SK-N-SH (cell line): Measurements from ENCODE around the gene PHF1. TPM values are rescaled to one million over a fixed set of nuclear protein-coding genes. Genes with fewer than 3 reads are reported as not detected.

ENCODE experiments used
- CTCF ChIA-PET: fragments of 300-600, 350-600 bp; formaldehyde crosslinking; extraction: SDS; loops from one replicate; lab custom pipeline; 2021; lab: Yijun Ruan, JAX
- POLR2A ChIA-PET: fragments of 350-600 bp; sonication (Branson Sonifier 250); formaldehyde crosslinking; extraction: SDS; loops from one replicate; lab custom pipeline; 2020; ENCODE audit warnings: antibody characterized with exemption, inconsistent platforms; lab: Yijun Ruan, JAX
- DNase-seq: peaks from one replicate; pipeline ENCODE4 v3.0.0; 2012
- H2AFZ ChIP-seq: fragments of 200-600 bp; sonication (generic); 2 replicates; pipeline ENCODE4 v1.8.1; 2016; ENCODE audit warnings: antibody characterized with exemption, mild to moderate bottlenecking, low read depth
- H3F3A ChIP-seq: fragments of 200-600 bp; sonication (generic); replicated peaks from 2 replicates; pipeline ENCODE3; 2016; ENCODE audit warnings: antibody characterized with exemption, mild to moderate bottlenecking; ENCODE audit not compliant: insufficient read depth
- H3K27ac ChIP-seq, 2 experiments: fragments of 200-500 bp in 1 of 2; fragments of 200-600 bp in 1 of 2; sonication (Bioruptor generic) in 1 of 2; sonication (generic), shearing (Covaris generic) in 1 of 2; 2 replicates each; pipeline versions ENCODE4 v1.5.1 to v1.6.1; 2014 to 2016; ENCODE audit warnings: low read depth in 2 of 2, inconsistent platforms in 1 of 2, low read length in 1 of 2, mild to moderate bottlenecking in 1 of 2, mixed read lengths in 1 of 2
- H3K27me3 ChIP-seq: fragments of 200-600 bp; sonication (generic), shearing (Covaris generic); 2 replicates; pipeline ENCODE4 v1.6.1; 2016; ENCODE audit warnings: mixed run types; ENCODE audit not compliant: insufficient read depth
- H3K36me3 ChIP-seq, 2 experiments: fragments of 200-500 bp in 1 of 2; fragments of 200-600 bp in 1 of 2; sonication (Bioruptor generic) in 1 of 2; sonication (generic) in 1 of 2; replicated peaks in 1 of 2; 2 replicates each; pipeline versions ENCODE3 to v1.5.1; 2014 to 2016; ENCODE audit warnings: low read length in 1 of 2, mild to moderate bottlenecking in 1 of 2; ENCODE audit not compliant: insufficient read depth in 2 of 2, control insufficient read depth in 1 of 2
- H3K4me1 ChIP-seq, 2 experiments: fragments of 200-500 bp in 1 of 2; fragments of 200-600 bp in 1 of 2; sonication (Bioruptor generic) in 1 of 2; sonication (generic), shearing (Covaris generic) in 1 of 2; 2 replicates each; pipeline versions ENCODE4 v1.5.1 to v1.6.1; 2014 to 2016; ENCODE audit warnings: low read depth in 1 of 2, low read length in 1 of 2, mixed run types in 1 of 2; ENCODE audit not compliant: insufficient read depth in 2 of 2, control insufficient read depth in 1 of 2
- H3K4me2 ChIP-seq: fragments of 200-600 bp; sonication (generic), shearing (Covaris generic); 2 replicates; pipeline ENCODE4 v1.6.1; 2017; ENCODE audit warnings: mixed run types
- H3K4me3 ChIP-seq, 2 experiments: fragments of 200-500 bp in 1 of 2; fragments of 200-600 bp in 1 of 2; sonication (Bioruptor generic) in 1 of 2; sonication (generic), shearing (Covaris generic) in 1 of 2; 2 replicates each; pipeline versions ENCODE4 v1.5.1 to v1.8.1; 2014 to 2016; ENCODE audit warnings: low read depth in 2 of 2, inconsistent platforms in 1 of 2, low read length in 1 of 2, mild to moderate bottlenecking in 1 of 2, mixed read lengths in 1 of 2, moderate library complexity in 1 of 2
- H3K79me2 ChIP-seq: fragments of 200-600 bp; sonication (generic); 2 replicates; pipeline ENCODE4 v1.8.1; 2017; ENCODE audit warnings: mild to moderate bottlenecking; ENCODE audit not compliant: insufficient read depth
- H3K9ac ChIP-seq: fragments of 200-600 bp; sonication (generic); 2 replicates; pipeline ENCODE4 v1.6.1; 2017; ENCODE audit warnings: mixed run types
- H3K9me2 ChIP-seq: fragments of 200-600 bp; sonication (generic); 2 replicates; pipeline ENCODE4 v1.6.1; 2017; ENCODE audit warnings: mixed run types
- H3K9me3 ChIP-seq: fragments of 200-600 bp; sonication (generic); 2 replicates; pipeline ENCODE4 v1.6.1; 2017; ENCODE audit warnings: mixed run types, mild to moderate bottlenecking, moderate library complexity
- H4K20me1 ChIP-seq: fragments of 200-600 bp; sonication (generic); 2 replicates; pipeline ENCODE4 v1.6.1; 2017; ENCODE audit warnings: mild to moderate bottlenecking, mixed run types; ENCODE audit not compliant: insufficient read depth
- ELF1 ChIP-seq: IDR thresholded peaks from 2 replicates; pipeline ENCODE4 v1.4.0; 2012
- EZH2phosphoT487 ChIP-seq: fragments of 200-600 bp; sonication (generic); IDR thresholded peaks from 2 replicates; pipeline ENCODE4 v1.6.1; 2017; ENCODE audit warnings: low read depth, mixed run types, mild to moderate bottlenecking, antibody characterized with exemption, moderate library complexity, borderline replicate concordance
- FOSL2 ChIP-seq: IDR thresholded peaks from 2 replicates; pipeline ENCODE4 v1.4.0; 2012; ENCODE audit warnings: low read depth, mild to moderate bottlenecking, moderate library complexity, borderline replicate concordance
- FOXM1 ChIP-seq: IDR thresholded peaks from 2 replicates; pipeline ENCODE4 v1.4.0; 2012; ENCODE audit warnings: low read depth, mild to moderate bottlenecking
- GABPA ChIP-seq: IDR thresholded peaks from 2 replicates; pipeline ENCODE4 v1.4.0; 2012; ENCODE audit warnings: low read depth, mild to moderate bottlenecking
- JUND ChIP-seq: IDR thresholded peaks from 2 replicates; pipeline ENCODE4 v1.4.0; 2012
- MAX ChIP-seq: IDR thresholded peaks from 2 replicates; pipeline ENCODE4 v1.4.0; 2012; ENCODE audit warnings: low read depth
- MEF2A ChIP-seq: IDR thresholded peaks from 2 replicates; pipeline ENCODE4 v1.4.0; 2012; ENCODE audit warnings: low read depth, borderline replicate concordance
- NRF1 ChIP-seq: IDR thresholded peaks from 2 replicates; pipeline ENCODE4 v1.6.1; 2012; ENCODE audit warnings: low read depth, mild to moderate bottlenecking, low read length
- POLR2AphosphoS5 ChIP-seq: IDR thresholded peaks from 2 replicates; pipeline ENCODE4 v1.6.1; 2012; ENCODE audit warnings: low read depth, low read length
- REST ChIP-seq: IDR thresholded peaks from 2 replicates; pipeline ENCODE4 v1.6.1; 2012; ENCODE audit warnings: mild to moderate bottlenecking, low read depth, low read length, moderate library complexity
- RFX5 ChIP-seq: IDR thresholded peaks from 2 replicates; pipeline ENCODE4 v1.6.1; 2012; ENCODE audit warnings: mild to moderate bottlenecking, improper control_type of control experiment, low read length
- SMC3 ChIP-seq: IDR thresholded peaks from 2 replicates; pipeline ENCODE4 v1.6.1; 2012; ENCODE audit warnings: low read depth, low read length, improper control_type of control experiment
- TEAD4 ChIP-seq: IDR thresholded peaks from 2 replicates; pipeline ENCODE4 v1.4.0; 2012; ENCODE audit warnings: mild to moderate bottlenecking, borderline replicate concordance; ENCODE audit not compliant: insufficient read depth
- USF2 ChIP-seq: fragments of 150-350 bp; IDR thresholded peaks from 2 replicates; pipeline ENCODE4 v1.6.1; 2017; ENCODE audit warnings: antibody characterized with exemption, low read length, low read depth, borderline replicate concordance
- YY1 ChIP-seq: IDR thresholded peaks from 2 replicates; pipeline ENCODE4 v1.4.0; 2012; ENCODE audit warnings: low read depth, mild to moderate bottlenecking
- WGBS: methylation state at CpG from one replicate; pipeline ENCODE4 v1.1.6; 2017; ENCODE audit warnings: low lambda C conversion rate; 5-methylcytosine and 5-hydroxymethylcytosine counted together
- polyA plus RNA-seq, 3 experiments: library from polyadenylated mRNA; depleted of rRNA; stranded (reverse); fragments of >200 nt; gene quantifications; 2 replicates each; pipeline ENCODE4 v1.2.3, GENCODE V29; 2012

The PHF1 gene
- polyA plus RNA-seq, 1 of the 3 experiments (the other 2 are of a cell fraction), result 48.7 TPM

- TF ChIP-seq POLR2AphosphoS5 (no peak), FOXM1 (no peak), ELF1 (no peak), MEF2A (no peak)
- H3K27ac ChIP-seq, result no peak overlapping the region
- DNase-seq, result peak; percentile 15
- ChIA-PET CTCF (no interaction called here), POLR2A (no interaction called here)
- H3F3A ChIP-seq, result peaks cover 13% of the 10 kb centered on the region
- peaks cover 27% of the 10 kb centered on the region; the same call in 1 of the 2 replicates for H3K79me2 ChIP-seq
- no peaks in the 10 kb centered on the region for H3K27me3 ChIP-seq
- H3K9ac ChIP-seq, result no peak overlapping the region
- no peaks in the 10 kb centered on the region for H3K9me2 ChIP-seq
- H3K4me3 ChIP-seq, result no peak overlapping the region
- H3K9me3 ChIP-seq, result no peaks in the 10 kb centered on the region
- no peak overlapping the region for H3K4me2 ChIP-seq
- peaks cover 11 to 17% of the 10 kb centered on the region in 2 experiments for H3K36me3 ChIP-seq
- H2AFZ ChIP-seq, result no peak overlapping the region
- peaks cover 17 to 34% of the 10 kb centered on the region in 2 experiments; a peak in 3 of 4 replicates for H3K4me1 ChIP-seq
- no peaks in the 10 kb centered on the region; the same call in 1 of the 2 replicates for H4K20me1 ChIP-seq
- 97% methylated on average over 10 of the region's 10 CpGs for WGBS
Measured at GRCh38 chr6:33432546-33432945, 21.7 kb downstream of the PHF1 start.

GRCh38 chr6:33433001-33433543 is 22.3 kb downstream of the PHF1 start:
- WGBS, result no CpG with 5 or more reads among the region's 1 CpG
- no peak overlapping the region for H3K9ac ChIP-seq
- no peaks in the 10 kb centered on the region for H3K27me3 ChIP-seq
- peaks cover 26% of the 10 kb centered on the region; the same call in 1 of the 2 replicates for H3K79me2 ChIP-seq
- H3K36me3 ChIP-seq, result peaks cover 12 to 19% of the 10 kb centered on the region in 2 experiments
- DNase-seq, result peak; percentile 14
- H3K4me1 ChIP-seq, result peaks cover 17 to 34% of the 10 kb centered on the region in 2 experiments; a peak in 3 of 4 replicates
- H4K20me1 ChIP-seq, result no peaks in the 10 kb centered on the region; the same call in 1 of the 2 replicates
- H3K9me3 ChIP-seq, result no peaks in the 10 kb centered on the region
- H3K9me2 ChIP-seq, result no peaks in the 10 kb centered on the region
- CTCF ChIA-PET, result interaction anchor here (0.9 kb wide), 1 partner anchor 43 kb away, joined by 3 read pairs; no protein-coding TSS in a partner anchor
- H3K27ac ChIP-seq, result no peak overlapping the region
- POLR2A ChIA-PET, result no interaction called here
- no peak overlapping the region for H2AFZ ChIP-seq
- TF ChIP-seq MEF2A, result no peak
- TF ChIP-seq REST, result no peak
- no peak for TF ChIP-seq USF2
- no peak for TF ChIP-seq NRF1
- TF ChIP-seq GABPA, result no peak
- TF ChIP-seq TEAD4, result no peak
- TF ChIP-seq ELF1, result no peak
- no peak for TF ChIP-seq JUND
- no peak for TF ChIP-seq EZH2phosphoT487
- no peak for TF ChIP-seq YY1
- TF ChIP-seq RFX5, result no peak
- TF ChIP-seq POLR2AphosphoS5, result no peak
- TF ChIP-seq FOSL2, result no peak
- no peak for TF ChIP-seq MAX
- TF ChIP-seq SMC3, result no peak
- H3K4me3 ChIP-seq, result no peak overlapping the region
- H3F3A ChIP-seq, result peaks cover 13% of the 10 kb centered on the region
- no peak overlapping the region for H3K4me2 ChIP-seq
